Measurements from ENCODE around the gene ATRX. TPM values are rescaled to one million over a fixed set of nuclear protein-coding genes. Genes with fewer than 3 reads are reported as not detected.
"Not testable (repeated sequence)": the region's sequence is repeated elsewhere in the genome, so short reads cannot be mapped to it uniquely, and the experiment has no call there.

ATRX gene
- total RNA-seq, 1 donor = 80.3 TPM

DNA sequence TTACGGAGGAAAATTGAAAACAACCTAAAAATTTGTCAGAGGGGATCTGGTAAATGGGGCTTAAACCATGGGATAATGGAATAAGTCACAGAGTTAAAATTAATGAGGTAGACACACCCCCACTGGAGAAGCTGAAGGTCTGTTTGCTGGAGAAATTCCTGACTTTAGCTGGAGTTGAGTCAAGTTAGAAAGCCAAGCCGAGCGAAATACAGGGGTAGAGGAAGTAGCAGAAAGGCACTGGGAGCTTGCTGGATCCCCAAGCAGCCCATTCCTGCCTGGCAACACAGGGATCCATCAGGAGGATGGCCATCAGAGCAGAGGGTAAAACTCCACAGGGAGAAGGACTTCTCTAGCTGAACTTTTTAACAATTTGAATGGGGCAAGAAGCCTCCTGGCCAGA, 163.8 kb downstream of the ATRX start:
- DNase-seq (ENCODE audit: insufficient read length, low spot score, missing footprints) = no peak
- Histone ChIP-seq H3K4me1 (ENCODE audit: insufficient read depth, low read length) (no peaks in the 10 kb centered on the region), H3K4me2 (ENCODE audit: insufficient read depth, low read length) (no peak overlapping the region), H4K20me1 (ENCODE audit: insufficient read depth, low read length) (no peaks in the 10 kb centered on the region), H3K27ac (ENCODE audit: low read depth, low read length) (no peak overlapping the region), H3K9me3 (ENCODE audit: low read depth, low read length) (no peaks in the 10 kb centered on the region), H3K36me3 (ENCODE audit: insufficient read depth, low read length) (no peaks in the 10 kb centered on the region), H3K79me2 (ENCODE audit: insufficient read depth, low read length) (peaks cover 5% of the 10 kb centered on the region), H3K4me3 (ENCODE audit: insufficient read depth, low read length) (no peak overlapping the region), H3K27me3 (ENCODE audit: insufficient read depth, low read length) (no peaks in the 10 kb centered on the region), H2AFZ (ENCODE audit: low read length) (no peak overlapping the region)
- TF ChIP-seq, protein P1, sequence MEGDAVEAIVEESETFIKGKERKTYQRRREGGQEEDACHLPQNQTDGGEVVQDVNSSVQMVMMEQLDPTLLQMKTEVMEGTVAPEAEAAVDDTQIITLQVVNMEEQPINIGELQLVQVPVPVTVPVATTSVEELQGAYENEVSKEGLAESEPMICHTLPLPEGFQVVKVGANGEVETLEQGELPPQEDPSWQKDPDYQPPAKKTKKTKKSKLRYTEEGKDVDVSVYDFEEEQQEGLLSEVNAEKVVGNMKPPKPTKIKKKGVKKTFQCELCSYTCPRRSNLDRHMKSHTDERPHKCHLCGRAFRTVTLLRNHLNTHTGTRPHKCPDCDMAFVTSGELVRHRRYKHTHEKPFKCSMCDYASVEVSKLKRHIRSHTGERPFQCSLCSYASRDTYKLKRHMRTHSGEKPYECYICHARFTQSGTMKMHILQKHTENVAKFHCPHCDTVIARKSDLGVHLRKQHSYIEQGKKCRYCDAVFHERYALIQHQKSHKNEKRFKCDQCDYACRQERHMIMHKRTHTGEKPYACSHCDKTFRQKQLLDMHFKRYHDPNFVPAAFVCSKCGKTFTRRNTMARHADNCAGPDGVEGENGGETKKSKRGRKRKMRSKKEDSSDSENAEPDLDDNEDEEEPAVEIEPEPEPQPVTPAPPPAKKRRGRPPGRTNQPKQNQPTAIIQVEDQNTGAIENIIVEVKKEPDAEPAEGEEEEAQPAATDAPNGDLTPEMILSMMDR (IDR thresholded peaks at IDR 0.05; ENCODE audit: extremely low read depth, low read depth, low read length) = no peak

DNA sequence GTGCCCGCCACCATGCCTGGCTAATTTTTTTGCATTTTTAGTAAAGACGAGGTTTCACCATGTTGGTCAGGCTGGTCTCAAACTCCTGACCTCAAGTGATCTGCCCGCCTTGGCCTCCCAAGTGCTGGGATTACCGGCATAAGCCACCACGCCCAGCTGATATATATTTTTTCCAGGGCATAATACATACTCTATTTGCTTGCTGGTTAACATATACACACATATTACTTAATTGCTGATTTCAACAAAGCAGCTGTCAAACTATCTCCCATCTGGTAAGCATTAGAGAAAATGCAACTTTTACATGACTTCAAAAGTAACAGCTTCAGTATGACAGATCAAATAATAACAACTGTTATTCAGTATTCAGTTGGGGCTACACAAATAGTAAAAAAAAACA, 164.6 kb downstream of the ATRX start:
- H3K4me1 ChIP-seq (ENCODE audit: insufficient read depth, low read length); H3K27ac ChIP-seq (ENCODE audit: low read depth, low read length); DNase-seq (ENCODE audit: insufficient read length, low spot score, missing footprints); H3K4me3 ChIP-seq (ENCODE audit: insufficient read depth, low read length); H3K4me2 ChIP-seq (ENCODE audit: insufficient read depth, low read length); H3K79me2 ChIP-seq (ENCODE audit: insufficient read depth, low read length); H3K36me3 ChIP-seq (ENCODE audit: insufficient read depth, low read length); H4K20me1 ChIP-seq (ENCODE audit: insufficient read depth, low read length); H3K27me3 ChIP-seq (ENCODE audit: insufficient read depth, low read length); H3K9me3 ChIP-seq (ENCODE audit: low read depth, low read length); H2AFZ ChIP-seq (ENCODE audit: low read length): not testable (repeated sequence)

DNA sequence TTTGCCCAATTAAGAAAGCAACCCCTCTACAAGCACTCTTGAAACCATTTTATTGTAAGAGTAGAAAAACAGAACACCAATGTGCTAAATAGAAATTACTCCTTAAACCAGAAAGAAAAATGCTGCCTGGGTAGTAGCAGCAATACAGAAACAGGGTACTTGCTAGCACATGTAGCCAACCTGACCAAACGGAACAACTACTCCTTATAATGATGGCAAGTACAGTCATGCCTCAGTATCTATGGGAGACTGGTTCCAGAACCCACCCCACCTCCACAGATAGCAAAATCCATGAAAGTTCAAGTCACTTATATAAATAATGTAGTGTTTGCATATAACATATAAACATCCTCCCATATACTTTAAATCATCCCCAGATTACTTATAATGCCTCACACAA, 168.8 kb downstream of the ATRX start:
- DNase-seq (ENCODE audit: insufficient read length, low spot score, missing footprints) = no peak
- Histone ChIP-seq H3K36me3 (ENCODE audit: insufficient read depth, low read length) (no peaks in the 10 kb centered on the region), H2AFZ (ENCODE audit: low read length) (no peak overlapping the region), H4K20me1 (ENCODE audit: insufficient read depth, low read length) (no peaks in the 10 kb centered on the region), H3K4me1 (ENCODE audit: insufficient read depth, low read length) (no peaks in the 10 kb centered on the region), H3K27ac (ENCODE audit: low read depth, low read length) (no peak overlapping the region), H3K9me3 (ENCODE audit: low read depth, low read length) (no peaks in the 10 kb centered on the region), H3K4me2 (ENCODE audit: insufficient read depth, low read length) (no peak overlapping the region), H3K27me3 (ENCODE audit: insufficient read depth, low read length) (no peaks in the 10 kb centered on the region), H3K79me2 (ENCODE audit: insufficient read depth, low read length) (no peaks in the 10 kb centered on the region), H3K4me3 (ENCODE audit: insufficient read depth, low read length) (no peak overlapping the region)
- TF ChIP-seq, protein P1 (IDR thresholded peaks at IDR 0.05; ENCODE audit: extremely low read depth, low read depth, low read length) = no peak

DNA sequence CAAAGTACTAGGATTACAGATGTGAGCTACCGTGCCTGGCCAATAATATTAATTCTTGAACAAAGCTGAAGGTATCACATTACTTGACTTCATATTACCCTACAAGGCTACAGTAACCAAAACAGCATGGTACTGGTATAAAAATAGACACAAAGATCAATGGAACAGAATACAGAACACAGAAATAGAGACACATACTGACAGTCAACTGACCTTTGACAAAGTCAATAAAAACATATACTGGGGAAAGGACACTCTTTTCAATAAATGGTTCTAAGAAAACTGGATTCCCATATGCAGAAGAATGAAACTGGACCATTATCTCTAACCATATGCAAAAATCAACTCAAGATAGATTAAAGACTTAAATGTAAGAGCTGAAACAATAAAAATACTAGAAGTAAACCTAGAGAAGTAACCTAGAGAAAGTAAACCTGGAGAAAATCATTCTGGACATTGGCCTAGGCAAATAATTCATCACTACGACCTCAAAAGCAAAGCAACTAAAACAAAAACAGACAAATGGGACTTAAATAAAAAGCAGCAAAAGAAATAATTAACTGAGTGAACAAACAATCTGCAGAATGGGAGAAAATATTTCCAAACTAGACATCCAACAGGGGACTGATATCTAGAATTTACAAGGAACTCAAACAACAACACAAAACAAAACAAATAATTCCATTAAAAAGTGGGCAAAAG, 182.2 kb downstream of the ATRX start:
- Histone ChIP-seq H3K4me3 (ENCODE audit: insufficient read depth, low read length) (no peak overlapping the region), H2AFZ (ENCODE audit: low read length) (no peak overlapping the region), H3K27ac (ENCODE audit: low read depth, low read length) (no peak overlapping the region), H3K4me2 (ENCODE audit: insufficient read depth, low read length) (no peak overlapping the region), H3K4me1 (ENCODE audit: insufficient read depth, low read length) (no peaks in the 10 kb centered on the region), H3K36me3 (ENCODE audit: insufficient read depth, low read length) (no peaks in the 10 kb centered on the region), H4K20me1 (ENCODE audit: insufficient read depth, low read length) (no peaks in the 10 kb centered on the region), H3K27me3 (ENCODE audit: insufficient read depth, low read length) (no peaks in the 10 kb centered on the region), H3K9me3 (ENCODE audit: low read depth, low read length) (no peaks in the 10 kb centered on the region), H3K79me2 (ENCODE audit: insufficient read depth, low read length) (no peaks in the 10 kb centered on the region)
- TF ChIP-seq, protein P1 (IDR thresholded peaks at IDR 0.05; ENCODE audit: extremely low read depth, low read depth, low read length) = no peak
- DNase-seq (ENCODE audit: insufficient read length, low spot score, missing footprints) = no peak
